Pulmonary artery endothelial cell (primary cell): Measurements from ENCODE around the gene CLK3. TPM values are rescaled to one million over a fixed set of nuclear protein-coding genes. Genes with fewer than 3 reads are reported as not detected.

Source experiments
- total RNA-seq: library from RNA; depleted of rRNA; stranded (reverse); fragments of >200 nt; gene quantifications from 2 replicates; pipeline ENCODE4 v1.2.3, GENCODE V29; 2014

The CLK3 gene
- total RNA-seq, 1 donor from 2014 or later, result 52.8 TPM

Other genes starting within 250 kb of the CLK3 start
- gene CYP11A1, start 248.2 kb upstream of the CLK3 start, total RNA-seq, result not detected in 2 replicates
- 0.73 and 1.3 TPM in 2 replicates for gene SEMA7A, start 181.9 kb upstream of the CLK3 start, total RNA-seq
- 27.2 and 33.1 TPM in 2 replicates for gene UBL7, start 154.7 kb upstream of the CLK3 start, total RNA-seq
- 1.5 and 2.4 TPM in 2 replicates for gene ARID3B, start 74.6 kb upstream of the CLK3 start, total RNA-seq
- 14.3 and 21.1 TPM in 2 replicates for gene EDC3, start 80.2 kb downstream of the CLK3 start, total RNA-seq
- gene CYP1A1, start 109.7 kb downstream of the CLK3 start, total RNA-seq, result 1.2 and 1.3 TPM in 2 replicates
- gene CYP1A2, start 133.0 kb downstream of the CLK3 start, total RNA-seq, result not detected in 2 replicates
- gene CSK, start 166.2 kb downstream of the CLK3 start, total RNA-seq, result 39.5 and 46.1 TPM in 2 replicates
- not detected in 2 replicates for gene LMAN1L, start 197.0 kb downstream of the CLK3 start, total RNA-seq
- not detected in 2 replicates for gene CPLX3, start 210.8 kb downstream of the CLK3 start, total RNA-seq
- gene ULK3, start 227.3 kb downstream of the CLK3 start, total RNA-seq, result 22.4 and 27.0 TPM in 2 replicates